ENCODE data around the gene SPOCK1.
A peak's percentile ranks its signal among the peaks of the same experiment; 100 is the strongest.

Gene SPOCK1

GRCh38 chr5:137491121-137491520 lies 8.0 kb downstream of the SPOCK1 start:
- DNase-seq, result no peak

- DNase-seq, result no peak
Measured at GRCh38 chr5:137490591-137490990, 8.5 kb downstream of the SPOCK1 start.

GRCh38 chr5:137488974-137489373 lies 10.2 kb downstream of the SPOCK1 start:
- DNase-seq, result no peak

GRCh38 chr5:137488516-137488915 lies 10.6 kb downstream of the SPOCK1 start:
- DNase-seq, result peak; percentile 34

- DNase-seq, result no peak
Measured at GRCh38 chr5:137487600-137487999, 11.5 kb downstream of the SPOCK1 start.

GRCh38 chr5:137486707-137487106 lies 12.4 kb downstream of the SPOCK1 start:
- DNase-seq, result no peak

- peak; percentile 32 for DNase-seq
Measured at GRCh38 chr5:137481596-137481995, 17.5 kb downstream of the SPOCK1 start.

- no peak for DNase-seq
Measured at GRCh38 chr5:137478043-137478442, 21.1 kb downstream of the SPOCK1 start.

- DNase-seq, result no peak
Measured at GRCh38 chr5:137470921-137471220, 28.3 kb downstream of the SPOCK1 start.

- no peak for DNase-seq
Measured at GRCh38 chr5:137470111-137470920, 28.8 kb downstream of the SPOCK1 start.

GRCh38 chr5:137466889-137467288 lies 32.2 kb downstream of the SPOCK1 start:
- no peak for DNase-seq

- no peak for DNase-seq
Measured at GRCh38 chr5:137465930-137466329, 33.2 kb downstream of the SPOCK1 start.

GRCh38 chr5:137462816-137463520 lies 36.2 kb downstream of the SPOCK1 start:
- DNase-seq, result no peak

- DNase-seq, result no peak
Measured at GRCh38 chr5:137462265-137462590, 36.9 kb downstream of the SPOCK1 start.

- DNase-seq, result no peak
Measured at GRCh38 chr5:137461391-137462264, 37.5 kb downstream of the SPOCK1 start.

GRCh38 chr5:137454671-137455070 lies 44.5 kb downstream of the SPOCK1 start:
- no peak for DNase-seq

GRCh38 chr5:137453483-137454080 lies 45.5 kb downstream of the SPOCK1 start:
- DNase-seq, result no peak

- no peak for DNase-seq
Measured at GRCh38 chr5:137450759-137451158, 48.4 kb downstream of the SPOCK1 start.

GRCh38 chr5:137448868-137449267 lies 50.3 kb downstream of the SPOCK1 start:
- DNase-seq, result no peak

GRCh38 chr5:137446615-137447014 lies 52.5 kb downstream of the SPOCK1 start:
- no peak for DNase-seq

- DNase-seq, result no peak
Measured at GRCh38 chr5:137446151-137446550, 53.0 kb downstream of the SPOCK1 start.

GRCh38 chr5:137442660-137443059 lies 56.5 kb downstream of the SPOCK1 start:
- DNase-seq, result no peak

- peak; percentile 67 for DNase-seq
Measured at GRCh38 chr5:137441476-137441875, 57.6 kb downstream of the SPOCK1 start.

Data from NCI-H345 (cell line).